Measurements from ENCODE around the gene ZDHHC14.
A peak's percentile ranks its signal among the peaks of the same experiment; 100 is the strongest.

ZDHHC14 gene

DNA sequence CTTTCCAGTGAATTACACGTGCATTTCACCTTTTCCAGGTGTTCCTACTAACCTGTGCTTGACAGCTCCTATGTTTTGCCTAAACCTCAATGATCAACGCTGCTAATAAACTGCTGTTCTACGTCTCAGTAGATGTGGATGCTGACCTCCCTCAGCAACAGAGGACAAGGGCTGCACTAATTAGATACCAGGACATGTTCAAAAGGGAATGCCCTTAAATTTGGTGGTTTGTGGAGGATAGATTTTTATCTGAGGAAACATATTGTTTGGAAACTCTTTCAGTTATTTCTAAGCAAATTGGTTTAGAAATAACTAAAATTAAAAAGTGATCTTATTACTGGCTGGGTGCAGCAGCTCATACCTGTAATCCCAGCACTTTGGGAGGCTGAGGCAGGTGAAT lies 19.1 kb upstream of the ZDHHC14 start:
- no peaks in the 10 kb centered on the region for H3K36me3 ChIP-seq (ENCODE audit: control insufficient read depth in 2 of 2, insufficient read depth in 2 of 2, low read length in 2 of 2)
- H3K4me1 ChIP-seq (ENCODE audit: control insufficient read depth, insufficient read depth, low read length): no peaks in the 10 kb centered on the region
- H3K27ac ChIP-seq (ENCODE audit: low read length): no peak overlapping the region
- H3K9ac ChIP-seq (ENCODE audit: low read length in 2 of 2): no peak overlapping the region
- no peaks in the 10 kb centered on the region for H3K27me3 ChIP-seq (ENCODE audit: control insufficient read depth in 1 of 2, insufficient read depth in 2 of 2, low read length in 2 of 2)
- no peak overlapping the region for H3K4me3 ChIP-seq (ENCODE audit: low read length in 2 of 2)
- no peaks in the 10 kb centered on the region for H3K9me3 ChIP-seq (ENCODE audit: control insufficient read depth in 2 of 2, low read length in 2 of 2)

DNA sequence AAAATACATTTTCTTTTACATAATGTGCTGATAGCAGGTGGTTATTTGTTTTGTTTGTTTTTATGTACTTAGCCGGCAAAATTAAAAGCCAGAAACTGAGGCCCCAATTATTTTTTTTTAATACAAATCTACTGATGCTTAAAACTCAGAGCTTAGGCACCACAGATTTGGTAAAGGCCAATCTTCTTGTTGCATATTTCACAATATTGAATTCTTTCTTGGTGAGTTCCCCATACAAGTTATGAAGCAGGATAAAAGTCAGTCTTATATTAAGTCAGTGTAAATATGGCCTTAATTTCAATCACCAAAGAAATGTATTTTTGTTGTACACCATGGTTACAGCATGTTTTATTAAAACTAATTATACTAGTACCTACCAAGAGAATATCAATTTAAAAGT lies 16.3 kb upstream of the ZDHHC14 start:
- Histone ChIP-seq H3K9ac (ENCODE audit: low read length in 2 of 2) (no peak overlapping the region), H3K27ac (ENCODE audit: low read length) (no peak overlapping the region), H3K4me1 (ENCODE audit: control insufficient read depth, insufficient read depth, low read length) (no peaks in the 10 kb centered on the region), H3K27me3 (ENCODE audit: control insufficient read depth in 1 of 2, insufficient read depth in 2 of 2, low read length in 2 of 2) (no peaks in the 10 kb centered on the region), H3K4me3 (ENCODE audit: low read length in 2 of 2) (no peak overlapping the region), H3K36me3 (ENCODE audit: control insufficient read depth in 2 of 2, insufficient read depth in 2 of 2, low read length in 2 of 2) (no peaks in the 10 kb centered on the region), H3K9me3 (ENCODE audit: control insufficient read depth in 2 of 2, low read length in 2 of 2) (no peaks in the 10 kb centered on the region)

DNA sequence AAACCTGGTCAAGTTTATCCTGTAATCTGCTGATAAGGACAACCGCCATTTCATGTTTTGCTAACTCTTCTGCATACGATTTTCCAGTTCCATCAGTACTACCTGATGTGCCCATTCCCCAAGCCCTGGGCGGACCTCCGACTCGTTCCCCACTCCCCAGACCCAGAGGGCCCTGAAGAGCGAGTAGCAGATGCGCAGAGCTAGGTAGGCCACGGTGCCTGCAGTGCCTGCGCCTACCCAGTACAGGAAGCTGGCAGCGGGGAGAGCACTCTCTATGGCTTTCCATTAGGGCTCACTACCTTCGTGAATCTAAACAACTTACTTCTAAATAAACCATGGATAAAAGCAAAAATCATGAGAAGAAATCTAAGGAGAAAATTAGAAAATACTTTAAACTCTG lies 14.3 kb upstream of the ZDHHC14 start:
- Histone ChIP-seq H3K9ac (ENCODE audit: low read length in 2 of 2) (no peak overlapping the region), H3K9me3 (ENCODE audit: control insufficient read depth in 2 of 2, low read length in 2 of 2) (no peaks in the 10 kb centered on the region), H3K27ac (ENCODE audit: low read length) (no peak overlapping the region), H3K4me3 (ENCODE audit: low read length in 2 of 2) (no peak overlapping the region), H3K36me3 (ENCODE audit: control insufficient read depth in 2 of 2, insufficient read depth in 2 of 2, low read length in 2 of 2) (no peaks in the 10 kb centered on the region), H3K4me1 (ENCODE audit: control insufficient read depth, insufficient read depth, low read length) (no peaks in the 10 kb centered on the region), H3K27me3 (ENCODE audit: control insufficient read depth in 1 of 2, insufficient read depth in 2 of 2, low read length in 2 of 2) (no peaks in the 10 kb centered on the region)

DNA sequence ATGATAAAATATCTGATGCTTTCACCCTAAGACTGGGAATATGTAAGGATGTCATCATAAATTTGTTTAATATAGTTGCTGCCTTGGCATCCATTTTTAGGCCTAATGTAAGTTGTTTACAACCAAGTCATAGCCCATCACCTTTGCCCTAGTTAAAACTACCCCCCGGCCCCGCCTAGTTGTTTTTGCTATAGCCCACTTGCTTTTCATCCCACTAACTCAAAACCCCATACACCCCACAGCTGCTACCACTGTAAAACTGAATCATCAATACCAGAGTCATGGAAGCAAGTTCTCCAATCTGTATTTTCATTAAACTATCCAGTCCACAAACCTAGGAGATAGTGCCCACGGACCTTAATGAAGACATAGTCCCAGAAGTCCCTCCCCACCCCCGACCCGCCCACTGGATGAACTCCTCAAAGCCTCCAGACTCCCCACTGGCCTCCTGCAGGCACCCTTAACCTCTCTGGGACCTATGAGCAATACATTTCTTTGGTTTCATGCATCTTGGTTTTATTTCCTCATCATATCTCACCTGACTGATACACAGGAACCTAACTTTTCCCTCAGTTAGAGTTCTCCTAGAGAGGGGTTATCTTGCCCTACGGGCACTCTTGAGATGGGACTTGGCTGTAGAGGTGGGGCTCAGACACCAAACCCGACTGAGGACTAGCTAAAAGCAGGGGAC lies 12.5 kb upstream of the ZDHHC14 start:
- H3K9me3 ChIP-seq (ENCODE audit: control insufficient read depth in 2 of 2, low read length in 2 of 2): no peaks in the 10 kb centered on the region
- no peak overlapping the region for H3K27ac ChIP-seq (ENCODE audit: low read length)
- H3K27me3 ChIP-seq (ENCODE audit: control insufficient read depth in 1 of 2, insufficient read depth in 2 of 2, low read length in 2 of 2): no peaks in the 10 kb centered on the region
- H3K9ac ChIP-seq (ENCODE audit: low read length in 2 of 2): no peak overlapping the region
- H3K4me1 ChIP-seq (ENCODE audit: control insufficient read depth, insufficient read depth, low read length): no peaks in the 10 kb centered on the region
- H3K4me3 ChIP-seq (ENCODE audit: low read length in 2 of 2): no peak overlapping the region
- no peaks in the 10 kb centered on the region for H3K36me3 ChIP-seq (ENCODE audit: control insufficient read depth in 2 of 2, insufficient read depth in 2 of 2, low read length in 2 of 2)

DNA sequence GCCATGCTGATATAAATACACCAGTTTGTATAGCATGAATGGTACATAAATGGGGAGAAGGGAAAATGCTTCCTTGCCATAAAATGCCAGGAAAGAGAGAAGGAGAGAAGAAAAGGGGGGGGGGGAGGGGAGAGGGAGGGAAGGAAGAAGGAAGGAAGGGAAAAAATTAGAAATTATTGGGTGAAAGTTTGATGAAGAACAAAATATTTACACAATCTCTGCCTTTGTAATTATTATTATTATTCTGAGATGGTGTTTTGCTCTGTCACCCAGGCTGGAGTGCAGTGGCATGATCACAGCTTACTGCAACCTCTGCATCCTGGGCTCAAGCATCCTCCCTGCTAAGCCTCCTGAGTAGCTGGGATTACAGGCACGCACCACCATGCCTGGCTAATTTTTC lies 10.2 kb upstream of the ZDHHC14 start:
- H3K4me1 ChIP-seq (ENCODE audit: control insufficient read depth, insufficient read depth, low read length): no peaks in the 10 kb centered on the region
- no peak overlapping the region for H3K4me3 ChIP-seq (ENCODE audit: low read length in 2 of 2)
- H3K9ac ChIP-seq (ENCODE audit: low read length in 2 of 2): no peak overlapping the region
- no peaks in the 10 kb centered on the region for H3K36me3 ChIP-seq (ENCODE audit: control insufficient read depth in 2 of 2, insufficient read depth in 2 of 2, low read length in 2 of 2)
- no peak overlapping the region for H3K27ac ChIP-seq (ENCODE audit: low read length)
- no peaks in the 10 kb centered on the region for H3K27me3 ChIP-seq (ENCODE audit: control insufficient read depth in 1 of 2, insufficient read depth in 2 of 2, low read length in 2 of 2)
- H3K9me3 ChIP-seq (ENCODE audit: control insufficient read depth in 2 of 2, low read length in 2 of 2): no peaks in the 10 kb centered on the region

DNA sequence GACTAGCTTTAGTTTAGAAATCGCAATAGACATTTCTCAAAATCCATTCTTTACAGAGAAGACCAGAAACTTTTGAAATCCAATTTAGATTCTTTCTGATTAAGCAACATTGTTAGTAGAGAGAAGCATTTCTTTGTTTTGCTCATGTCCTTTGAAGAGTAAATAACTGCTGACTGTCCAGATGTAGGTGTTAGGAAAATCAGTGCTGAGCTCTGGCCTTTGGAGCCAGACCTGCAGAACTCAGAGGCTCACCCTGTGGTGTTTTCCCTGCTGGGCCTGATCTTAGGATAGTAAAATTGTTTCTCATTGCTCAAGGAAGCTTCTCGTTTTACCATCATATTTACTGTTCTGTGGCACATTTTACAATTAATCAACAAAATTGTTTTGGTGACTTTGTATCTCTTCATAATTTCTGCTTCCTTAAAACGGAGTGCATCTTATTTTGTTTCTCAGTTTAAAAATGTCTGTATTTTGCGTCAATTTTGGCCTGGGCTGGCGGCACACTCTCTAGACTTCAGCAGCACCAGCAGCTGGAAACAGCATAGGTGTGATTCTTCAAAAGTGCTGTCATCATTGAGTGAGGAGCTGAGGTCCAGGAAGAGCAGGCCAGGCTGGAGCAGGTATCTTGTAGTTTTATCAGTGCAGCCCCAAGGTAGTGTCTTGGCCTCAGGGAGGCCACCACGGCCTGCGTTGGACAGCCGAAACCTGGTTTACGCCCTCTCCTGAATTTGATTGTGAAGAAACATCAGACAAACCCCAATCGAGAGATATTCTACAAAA lies 8.3 kb upstream of the ZDHHC14 start:
- H3K36me3 ChIP-seq (ENCODE audit: control insufficient read depth in 2 of 2, insufficient read depth in 2 of 2, low read length in 2 of 2): no peaks in the 10 kb centered on the region
- H3K4me3 ChIP-seq (ENCODE audit: low read length in 2 of 2): no peak overlapping the region
- H3K9ac ChIP-seq (ENCODE audit: low read length in 2 of 2): no peak overlapping the region
- H3K4me1 ChIP-seq (ENCODE audit: control insufficient read depth, insufficient read depth, low read length): no peaks in the 10 kb centered on the region
- no peak overlapping the region for H3K27ac ChIP-seq (ENCODE audit: low read length)
- H3K27me3 ChIP-seq (ENCODE audit: control insufficient read depth in 1 of 2, insufficient read depth in 2 of 2, low read length in 2 of 2): no peaks in the 10 kb centered on the region
- no peaks in the 10 kb centered on the region for H3K9me3 ChIP-seq (ENCODE audit: control insufficient read depth in 2 of 2, low read length in 2 of 2)

DNA sequence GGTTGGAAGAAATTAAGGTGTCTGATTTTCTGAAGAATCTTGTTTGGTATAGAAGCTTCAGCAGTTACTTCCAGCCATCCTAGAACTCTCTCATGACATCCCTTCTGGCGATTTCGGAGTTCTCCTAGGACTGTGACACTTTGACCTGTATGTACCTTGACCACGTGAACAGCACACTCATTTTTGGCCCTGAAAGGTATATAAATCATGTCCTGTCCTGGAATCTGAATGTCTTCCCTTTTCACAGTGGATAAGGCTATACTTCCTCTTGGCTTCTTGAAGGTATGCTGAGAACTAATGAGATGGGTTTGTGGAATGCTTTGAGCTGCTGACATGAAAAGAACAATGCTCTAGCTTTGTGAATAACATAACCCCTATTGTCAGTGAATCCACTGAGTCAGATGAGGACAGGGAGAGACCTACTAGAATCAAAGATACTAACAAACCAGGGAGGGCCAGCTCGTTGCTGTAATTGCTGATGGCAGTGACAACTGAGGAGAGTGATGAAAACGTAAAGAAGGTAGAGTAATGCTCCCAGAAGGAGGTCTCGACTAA lies 6.0 kb upstream of the ZDHHC14 start:
- no peak overlapping the region for H3K27ac ChIP-seq (ENCODE audit: low read length)
- no peaks in the 10 kb centered on the region for H3K27me3 ChIP-seq (ENCODE audit: control insufficient read depth in 1 of 2, insufficient read depth in 2 of 2, low read length in 2 of 2)
- no peak overlapping the region for H3K9ac ChIP-seq (ENCODE audit: low read length in 2 of 2)
- H3K36me3 ChIP-seq (ENCODE audit: control insufficient read depth in 2 of 2, insufficient read depth in 2 of 2, low read length in 2 of 2): no peaks in the 10 kb centered on the region
- peaks cover 3% of the 10 kb centered on the region for H3K4me1 ChIP-seq (ENCODE audit: control insufficient read depth, insufficient read depth, low read length)
- no peak overlapping the region for H3K4me3 ChIP-seq (ENCODE audit: low read length in 2 of 2)
- H3K9me3 ChIP-seq (ENCODE audit: control insufficient read depth in 2 of 2, low read length in 2 of 2): no peaks in the 10 kb centered on the region

DNA sequence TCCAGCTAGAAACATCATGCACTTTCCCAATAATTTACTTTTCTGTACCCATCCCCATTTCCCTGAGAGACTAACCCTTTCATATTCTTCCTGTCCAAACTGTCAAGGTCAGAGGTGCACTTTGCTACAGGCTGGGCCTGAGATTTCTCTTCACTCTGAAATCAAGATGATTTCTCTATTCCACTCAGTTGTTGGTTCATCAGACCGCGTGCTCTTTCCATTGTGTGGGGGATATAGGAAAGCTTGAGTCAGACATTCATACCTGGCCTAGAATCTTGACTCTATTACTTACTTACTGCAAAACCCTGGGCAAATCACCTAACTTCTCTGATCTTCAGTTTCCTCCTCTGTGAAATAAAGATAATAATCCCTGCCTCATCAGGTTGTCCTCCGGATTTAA lies 4.7 kb upstream of the ZDHHC14 start:
- no peak overlapping the region for H3K9ac ChIP-seq (ENCODE audit: low read length in 2 of 2)
- no peak overlapping the region for H3K4me3 ChIP-seq (ENCODE audit: low read length in 2 of 2)
- H3K36me3 ChIP-seq (ENCODE audit: control insufficient read depth in 2 of 2, insufficient read depth in 2 of 2, low read length in 2 of 2): no peaks in the 10 kb centered on the region
- H3K4me1 ChIP-seq (ENCODE audit: control insufficient read depth, insufficient read depth, low read length): peaks cover 3% of the 10 kb centered on the region
- H3K9me3 ChIP-seq (ENCODE audit: control insufficient read depth in 2 of 2, low read length in 2 of 2): no peaks in the 10 kb centered on the region
- no peak overlapping the region for H3K27ac ChIP-seq (ENCODE audit: low read length)
- H3K27me3 ChIP-seq (ENCODE audit: control insufficient read depth in 1 of 2, insufficient read depth in 2 of 2, low read length in 2 of 2): no peaks in the 10 kb centered on the region

DNA sequence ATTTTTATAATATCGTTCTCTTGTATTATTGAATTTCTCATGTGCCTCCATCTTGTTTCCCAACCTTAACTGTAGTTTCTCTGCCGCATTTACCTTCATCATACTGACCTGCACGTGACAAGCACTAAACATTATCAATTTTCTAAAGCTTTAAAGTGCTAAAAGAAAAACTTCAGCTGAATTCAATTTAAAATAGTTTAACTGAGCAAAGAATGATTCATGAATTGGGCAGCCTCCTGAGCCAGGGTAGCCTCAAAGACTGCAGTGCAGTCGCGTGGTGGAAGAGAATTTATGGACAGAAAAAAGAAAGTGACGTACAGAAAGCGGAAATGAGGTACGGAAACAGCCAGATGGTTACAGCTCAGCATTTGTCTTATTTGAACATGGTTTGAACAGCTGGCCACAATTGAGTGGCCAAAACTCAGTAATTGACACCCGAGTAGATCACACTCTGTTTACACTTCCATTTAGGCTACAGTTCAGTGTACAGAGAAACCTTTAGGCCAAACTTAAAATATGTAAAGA lies 4.2 kb upstream of the ZDHHC14 start:
- Histone ChIP-seq H3K9me3 (ENCODE audit: control insufficient read depth in 2 of 2, low read length in 2 of 2) (no peaks in the 10 kb centered on the region), H3K4me3 (ENCODE audit: low read length in 2 of 2) (no peak overlapping the region), H3K27ac (ENCODE audit: low read length) (no peak overlapping the region), H3K27me3 (ENCODE audit: control insufficient read depth in 1 of 2, insufficient read depth in 2 of 2, low read length in 2 of 2) (no peaks in the 10 kb centered on the region), H3K4me1 (ENCODE audit: control insufficient read depth, insufficient read depth, low read length) (peaks cover 3% of the 10 kb centered on the region), H3K36me3 (ENCODE audit: control insufficient read depth in 2 of 2, insufficient read depth in 2 of 2, low read length in 2 of 2) (no peaks in the 10 kb centered on the region), H3K9ac (ENCODE audit: low read length in 2 of 2) (no peak overlapping the region)

DNA sequence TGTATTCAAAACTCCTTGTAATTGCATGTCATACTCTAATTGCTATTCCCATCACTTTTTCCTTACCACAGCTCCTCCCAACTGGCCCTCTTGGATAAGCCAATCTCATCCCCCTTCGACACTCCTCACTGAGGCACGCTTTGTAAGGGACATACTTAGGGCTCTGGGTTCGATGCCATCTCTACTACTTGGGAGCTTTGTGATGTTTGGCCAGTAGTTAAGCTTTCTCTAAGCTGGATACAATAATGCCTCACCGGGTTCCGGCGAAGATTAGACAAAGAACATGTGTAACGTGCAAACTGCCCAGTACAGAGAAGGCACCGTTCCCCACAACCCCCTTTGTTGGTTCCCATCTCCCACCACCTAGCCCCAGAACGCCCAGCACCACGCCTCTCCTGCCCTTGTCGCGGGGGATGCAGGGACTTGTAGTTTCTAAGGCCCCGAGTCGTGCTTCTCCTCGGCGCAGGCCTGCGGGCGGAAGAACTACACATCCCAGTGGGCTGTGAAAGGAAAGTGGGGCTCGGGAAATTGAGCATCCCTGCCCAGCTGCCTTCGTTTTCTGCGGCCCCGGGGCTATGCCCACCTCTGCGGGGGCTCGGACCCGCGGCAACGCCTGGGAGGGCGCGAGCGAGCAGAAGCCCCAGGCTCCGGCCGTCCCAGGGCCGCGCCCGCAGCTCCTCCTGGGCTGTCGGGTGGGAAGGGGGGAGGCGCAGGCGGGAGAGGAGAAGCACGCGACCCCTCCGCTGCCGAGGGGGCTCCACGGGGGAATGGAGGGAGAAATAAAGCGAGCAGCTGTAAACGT lies 1.1 kb upstream of the ZDHHC14 start:
- Histone ChIP-seq H3K4me1 (ENCODE audit: control insufficient read depth, insufficient read depth, low read length) (peaks cover 13% of the 10 kb centered on the region), H3K36me3 (ENCODE audit: control insufficient read depth in 2 of 2, insufficient read depth in 2 of 2, low read length in 2 of 2) (no peaks in the 10 kb centered on the region), H3K9me3 (ENCODE audit: control insufficient read depth in 2 of 2, low read length in 2 of 2) (no peaks in the 10 kb centered on the region), H3K9ac (ENCODE audit: low read length in 2 of 2) (peak overlapping the region; percentile 72 to 80), H3K27me3 (ENCODE audit: control insufficient read depth in 1 of 2, insufficient read depth in 2 of 2, low read length in 2 of 2) (no peaks in the 10 kb centered on the region), H3K4me3 (ENCODE audit: low read length in 2 of 2) (peak overlapping the region; percentile 86 to 90), H3K27ac (ENCODE audit: low read length) (peak overlapping the region; percentile 82)
